GM12878 (cell line): ENCODE results near the gene MITD1. TPM values are rescaled to one million over a fixed set of nuclear protein-coding genes. Genes with fewer than 3 reads are reported as not detected.

Source experiments
- ATAC-seq: fragments of 200-7000 bp; cut with Tn5 transposase; 3 replicates; pipeline ENCODE4 v1.9.1; 2020; ENCODE audit warnings: mild to moderate bottlenecking, moderate library complexity
- BruUV-seq: library from RNA; stranded (reverse); fragments of 400-500 nt; replicated peaks from 2 replicates; lab custom pipeline; 2021; lab: Mats Ljungman, UMichigan
- CTCF ChIA-PET: fragments of 300-600 bp; sonication (Branson Sonifier 250); formaldehyde crosslinking; extraction: SDS; loops from one replicate; lab custom pipeline; 2021; ENCODE audit warnings: inconsistent platforms; lab: Yijun Ruan, JAX
- POLR2A ChIA-PET: fragments of 350-600 bp; formaldehyde crosslinking; extraction: SDS; loops from one replicate; lab custom pipeline; 2021; ENCODE audit warnings: inconsistent platforms; lab: Charles Lee
- RAD21 ChIA-PET: fragments of 300-600 bp; sonication (Branson Sonifier 250); formaldehyde crosslinking; loops from one replicate; lab custom pipeline; 2023; ENCODE audit warnings: antibody characterized with exemption; ENCODE audit not compliant: unreplicated experiment; lab: Charles Lee
- SMC1A ChIA-PET: fragments of 300-600 bp; sonication (Branson Sonifier 250); formaldehyde crosslinking; loops from one replicate; lab custom pipeline; 2023; ENCODE audit not compliant: unreplicated experiment, uncharacterized antibody; lab: Charles Lee
- DNase-seq: peaks from one replicate; pipeline ENCODE4 v3.0.0-alpha.2; 2011; ENCODE audit warnings: low read depth, low spot score
- FAIRE-seq: peaks from 3 replicates; lab custom pipeline; 2011; peaks lifted over from hg19 to GRCh38; lab: Jason Lieb, UNC
- H2AFZ ChIP-seq: 2 replicates; pipeline ENCODE4 v1.6.0; 2011; ENCODE audit warnings: low read depth, low read length, control low read depth; ENCODE audit not compliant: control insufficient read depth
- H3K27ac ChIP-seq: 2 replicates; pipeline ENCODE4 v1.5.1; 2011; ENCODE audit warnings: control low read depth; ENCODE audit not compliant: control insufficient read depth, insufficient read depth
- H3K27me3 ChIP-seq, 2 experiments: replicated peaks in 1 of 2; 2 replicates each; pipeline versions ENCODE4 v1.6.0 to v1.6.1; 2011; ENCODE audit warnings: low read length in 1 of 2; ENCODE audit not compliant: control insufficient read depth in 2 of 2, insufficient read depth in 2 of 2
- H3K36me3 ChIP-seq, 2 experiments: 2 replicates each; pipeline ENCODE4 v1.5.1; 2011; ENCODE audit warnings: low read length in 1 of 2; ENCODE audit not compliant: control insufficient read depth in 2 of 2, insufficient read depth in 2 of 2
- H3K4me1 ChIP-seq: 2 replicates; pipeline ENCODE4 v1.6.1; 2011; ENCODE audit warnings: mild to moderate bottlenecking, low read length, moderate library complexity, mixed read lengths; ENCODE audit not compliant: control insufficient read depth, insufficient read depth
- H3K4me2 ChIP-seq: 2 replicates; pipeline ENCODE4 v1.6.0; 2011; ENCODE audit warnings: control low read depth; ENCODE audit not compliant: control insufficient read depth, insufficient read depth
- H3K4me3 ChIP-seq: fragments of 200-600 bp; sonication (generic); 2 replicates; pipeline ENCODE4 v1.5.1; 2016
- H3K79me2 ChIP-seq: 2 replicates; pipeline ENCODE4 v1.6.0; 2011; ENCODE audit warnings: low read length; ENCODE audit not compliant: control insufficient read depth, insufficient read depth
- H3K9ac ChIP-seq: 2 replicates; pipeline ENCODE4 v1.8.0; 2011; ENCODE audit warnings: low read length, control low read depth, mixed read lengths; ENCODE audit not compliant: control insufficient read depth, insufficient read depth
- H3K9me3 ChIP-seq: replicated peaks from 3 replicates; pipeline ENCODE4 v1.5.1; 2011; ENCODE audit warnings: mild to moderate bottlenecking, low read length; ENCODE audit not compliant: control insufficient read depth, insufficient read depth
- H4K20me1 ChIP-seq: 2 replicates; pipeline ENCODE4 v1.6.0; 2011; ENCODE audit not compliant: control insufficient read depth, insufficient read depth
- ESRRA ChIP-seq: IDR thresholded peaks from 2 replicates; pipeline ENCODE4 v1.6.1; 2012; ENCODE audit warnings: mild to moderate bottlenecking, low read length, improper control_type of control experiment
- NFIC ChIP-seq: IDR thresholded peaks from 2 replicates; pipeline ENCODE4 v1.6.1; 2012; ENCODE audit warnings: low read depth, mild to moderate bottlenecking, inconsistent platforms, low read length, moderate library complexity
- NFYA ChIP-seq: IDR thresholded peaks from 2 replicates; pipeline ENCODE4 v1.6.1; 2011; ENCODE audit warnings: low read depth, mild to moderate bottlenecking, low read length, improper control_type of control experiment, borderline replicate concordance
- ZBTB33 ChIP-seq: fragments of 450-650 bp; IDR thresholded peaks from 2 replicates; pipeline ENCODE4 v1.6.1; 2017; ENCODE audit warnings: mild to moderate bottlenecking
- WGBS: methylation state at CpG from one replicate; pipeline ENCODE4 v1.1.6; 2016; ENCODE audit warnings: low lambda C conversion rate; ENCODE audit not compliant: insufficient replicate concordance, insufficient coverage; ENCODE audit errors: missing lambda C conversion rate; 5-methylcytosine and 5-hydroxymethylcytosine counted together
- in situ Hi-C: fragments of 300-500 bp; cut with MboI; formaldehyde crosslinking; loops from 9 replicates; pipeline ENCODE4 v1.14.3; 2018; ENCODE audit warnings: mixed read lengths
- intact Hi-C: fragments of 100-400 bp; cut with micrococcal nuclease; formaldehyde crosslinking; loops from one replicate; pipeline ENCODE4 v1.14.2; 2022; ENCODE audit not compliant: unreplicated experiment
- polyA plus RNA-seq, 11 experiments: library from polyadenylated mRNA; depleted of rRNA in 4 of 11; unstranded in 6 of 11; stranded (reverse) in 5 of 11; fragments of >200 nt; fragmentation: Nextera tagmentation in 4 of 11; fragmentation: Illumina TruSeq in 1 of 11; extraction: Ambion mirVana in 4 of 11; extraction: Trizol in 1 of 11; gene quantifications; 1 replicate in 1 of 11; 2 replicates in 10 of 11; pipeline versions ENCODE4 v1.2.1 to v1.2.3, GENCODE V29; 2011 to 2016; ENCODE audit warnings: inconsistent platforms in 2 of 11, missing spikeins in 2 of 11, low read depth in 1 of 11
- total RNA-seq, 4 experiments: library from RNA; depleted of rRNA in 3 of 4; stranded (reverse); fragments of >200 nt in 3 of 4; fragmentation: Illumina TruSeq in 1 of 4; extraction: Trizol in 1 of 4; gene quantifications; 2 replicates each; pipeline versions ENCODE4 v1.2.1 to v1.2.3, GENCODE V29; 2013 to 2021

Gene MITD1
- total and polyA plus RNA-seq, 10 of the 15 experiments (the other 5 are each of a cell fraction or from before 2014, with no cell fraction given), result 33.0 to 116 (median 63.5) TPM

- TF ChIP-seq ZBTB33, result no peak
- no peak for TF ChIP-seq ESRRA
Measured at GRCh38 chr2:99190548-99190947, 9.7 kb upstream of the MITD1 start (continued).

GRCh38 chr2:99188357-99188756 lies 7.5 kb upstream of the MITD1 start:
- Histone ChIP-seq H3K27me3 (no peaks in the 10 kb centered on the region), H4K20me1 (no peaks in the 10 kb centered on the region), H3K27ac (no peak overlapping the region), H3K4me2 (no peak overlapping the region), H3K9me3 (no peaks in the 10 kb centered on the region), H3K4me1 (no peaks in the 10 kb centered on the region), H2AFZ (no peak overlapping the region), H3K79me2 (peaks cover 15% of the 10 kb centered on the region), H3K4me3 (no peak overlapping the region), H3K9ac (no peak overlapping the region), H3K36me3 (peaks cover 0 to 7% of the 10 kb centered on the region in 2 experiments; a peak in 2 of 4 replicates)
- ChIA-PET SMC1A (no interaction called here), RAD21 (no interaction called here), POLR2A (no interaction called here), CTCF (interaction anchor here (0.7 to 1.2 kb wide), 3 partner anchors 12 to 1046 kb away, joined by 3 to 4 read pairs (median 4); no protein-coding TSS in a partner anchor)
- intact Hi-C loops, result no loop called here
- no peak for TF ChIP-seq NFYA
- no peak for TF ChIP-seq NFIC
- in situ Hi-C loops, result loop anchor here (25.0 kb wide), 1 partner anchor 299 kb away; the partner anchor contains the start of gene REV1
- FAIRE-seq (no peak), DNase-seq (no peak), ATAC-seq (no peak)
- no TSS peak for BruUV-seq
- WGBS, result 96% methylated on average over 3 of the region's 3 CpGs
